Measurements from ENCODE around the gene NR4A3.

DNA sequence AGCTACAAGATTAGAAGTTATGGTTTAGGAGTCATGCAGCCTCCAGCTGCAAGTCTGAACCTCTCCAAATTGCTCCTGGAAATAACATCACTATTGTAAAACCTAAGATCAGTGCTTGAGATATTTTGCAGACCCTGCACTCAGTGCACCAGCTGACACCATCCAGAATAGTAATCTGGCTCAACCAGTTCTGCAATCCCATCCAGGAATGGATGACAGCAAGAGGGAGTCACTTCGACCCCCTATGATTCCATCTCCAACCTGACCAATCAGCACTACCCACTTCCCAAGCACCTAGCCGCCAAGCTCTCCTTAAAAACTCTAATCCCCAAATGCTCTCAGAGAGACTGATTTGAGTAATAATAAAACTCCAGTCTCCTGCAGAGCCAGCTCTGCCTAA is 37.9 kb upstream of the NR4A3 start:
- TF ChIP-seq, protein P1, sequence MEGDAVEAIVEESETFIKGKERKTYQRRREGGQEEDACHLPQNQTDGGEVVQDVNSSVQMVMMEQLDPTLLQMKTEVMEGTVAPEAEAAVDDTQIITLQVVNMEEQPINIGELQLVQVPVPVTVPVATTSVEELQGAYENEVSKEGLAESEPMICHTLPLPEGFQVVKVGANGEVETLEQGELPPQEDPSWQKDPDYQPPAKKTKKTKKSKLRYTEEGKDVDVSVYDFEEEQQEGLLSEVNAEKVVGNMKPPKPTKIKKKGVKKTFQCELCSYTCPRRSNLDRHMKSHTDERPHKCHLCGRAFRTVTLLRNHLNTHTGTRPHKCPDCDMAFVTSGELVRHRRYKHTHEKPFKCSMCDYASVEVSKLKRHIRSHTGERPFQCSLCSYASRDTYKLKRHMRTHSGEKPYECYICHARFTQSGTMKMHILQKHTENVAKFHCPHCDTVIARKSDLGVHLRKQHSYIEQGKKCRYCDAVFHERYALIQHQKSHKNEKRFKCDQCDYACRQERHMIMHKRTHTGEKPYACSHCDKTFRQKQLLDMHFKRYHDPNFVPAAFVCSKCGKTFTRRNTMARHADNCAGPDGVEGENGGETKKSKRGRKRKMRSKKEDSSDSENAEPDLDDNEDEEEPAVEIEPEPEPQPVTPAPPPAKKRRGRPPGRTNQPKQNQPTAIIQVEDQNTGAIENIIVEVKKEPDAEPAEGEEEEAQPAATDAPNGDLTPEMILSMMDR (optimal IDR thresholded peaks at IDR 0.05 in 1 of 3, IDR thresholded peaks at IDR 0.05 in 1 of 3, conservative IDR thresholded peaks at IDR 0.05 in 1 of 3; ENCODE audit: extremely low read depth in 1 of 3, insufficient read depth in 2 of 3, low read length in 3 of 3) = no peak
- TF ChIP-seq EZH2 (IDR thresholded peaks at IDR 0.05; ENCODE audit: low read length) = no peak

Measured in keratinocyte (primary cell).